Measurements from ENCODE around the gene KLHL36.

GRCh38 chr16:84614623-84614967 lies 33.7 kb upstream of the KLHL36 start:
- TF ChIP-seq TAF1 (IDR thresholded peaks at IDR 0.05; ENCODE audit: borderline replicate concordance, low read depth, low read length) (no peak), MXI1 (IDR thresholded peaks at IDR 0.05; ENCODE audit: low read depth, low read length) (no peak)
- TF ChIP-seq, protein P1, sequence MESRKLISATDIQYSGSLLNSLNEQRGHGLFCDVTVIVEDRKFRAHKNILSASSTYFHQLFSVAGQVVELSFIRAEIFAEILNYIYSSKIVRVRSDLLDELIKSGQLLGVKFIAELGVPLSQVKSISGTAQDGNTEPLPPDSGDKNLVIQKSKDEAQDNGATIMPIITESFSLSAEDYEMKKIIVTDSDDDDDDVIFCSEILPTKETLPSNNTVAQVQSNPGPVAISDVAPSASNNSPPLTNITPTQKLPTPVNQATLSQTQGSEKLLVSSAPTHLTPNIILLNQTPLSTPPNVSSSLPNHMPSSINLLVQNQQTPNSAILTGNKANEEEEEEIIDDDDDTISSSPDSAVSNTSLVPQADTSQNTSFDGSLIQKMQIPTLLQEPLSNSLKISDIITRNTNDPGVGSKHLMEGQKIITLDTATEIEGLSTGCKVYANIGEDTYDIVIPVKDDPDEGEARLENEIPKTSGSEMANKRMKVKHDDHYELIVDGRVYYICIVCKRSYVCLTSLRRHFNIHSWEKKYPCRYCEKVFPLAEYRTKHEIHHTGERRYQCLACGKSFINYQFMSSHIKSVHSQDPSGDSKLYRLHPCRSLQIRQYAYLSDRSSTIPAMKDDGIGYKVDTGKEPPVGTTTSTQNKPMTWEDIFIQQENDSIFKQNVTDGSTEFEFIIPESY (IDR thresholded peaks at IDR 0.05; ENCODE audit: borderline replicate concordance, low read depth), result no peak

Data from SK-N-SH (cell line).